HepG2 (cell line): ENCODE results near the gene SLC12A2. TPM values are rescaled to one million over a fixed set of nuclear protein-coding genes. Genes with fewer than 3 reads are reported as not detected.

Source experiments
- ATAC-seq: fragments of 200-7000 bp; cut with Tn5 transposase; 3 replicates; pipeline ENCODE4 v1.9.1; 2020; ENCODE audit warnings: mild to moderate bottlenecking, moderate library complexity
- BruUV-seq: library from RNA; stranded (reverse); fragments of 400-500 nt; replicated peaks from 2 replicates; lab custom pipeline; 2021; lab: Mats Ljungman, UMichigan
- CTCF ChIA-PET: fragments of 300-600 bp; formaldehyde crosslinking; extraction: SDS; loops from one replicate; lab custom pipeline; 2021; ENCODE audit warnings: low total read pairs, inconsistent platforms, low intra/inter-chr PET ratio; lab: Yijun Ruan, JAX
- POLR2A ChIA-PET: fragments of 350-600 bp; sonication (Branson Sonifier 250); formaldehyde crosslinking; loops from one replicate; lab custom pipeline; 2020; ENCODE audit warnings: antibody characterized with exemption, inconsistent platforms; lab: Yijun Ruan, JAX
- DNase-seq: peaks from one replicate; pipeline ENCODE4 v3.0.0-alpha.2; 2015; ENCODE audit warnings: low spot score
- FAIRE-seq: peaks from 3 replicates; lab custom pipeline; 2011; peaks lifted over from hg19 to GRCh38; lab: Jason Lieb, UNC
- H2AFZ ChIP-seq: one replicate; pipeline ENCODE4 v1.6.1; 2011; ENCODE audit warnings: low read length, inconsistent platforms
- H3K27ac ChIP-seq: fragments of 300-600 bp; 3 replicates; pipeline ENCODE4 v1.8.0; 2011; ENCODE audit warnings: mixed run types, mild to moderate bottlenecking, mixed read lengths, low read length, inconsistent platforms; ENCODE audit not compliant: insufficient read depth; ENCODE audit errors: extremely low read length
- H3K27me3 ChIP-seq, 2 experiments: fragments of 200-600 bp in 1 of 2; 2 replicates in 1 of 2; 3 replicates in 1 of 2; pipeline versions ENCODE4 v1.6.0 to v1.8.0; 2011; ENCODE audit warnings: low read length in 2 of 2, mild to moderate bottlenecking in 2 of 2, moderate library complexity in 2 of 2, inconsistent platforms in 1 of 2; ENCODE audit not compliant: insufficient read depth in 2 of 2, control insufficient read depth in 1 of 2
- H3K36me3 ChIP-seq, 2 experiments: fragments of 200-600 bp in 1 of 2; replicated peaks in 1 of 2; 2 replicates in 1 of 2; 3 replicates in 1 of 2; pipeline versions ENCODE4 v1.5.1 to v1.8.0; 2011; ENCODE audit warnings: low read length in 2 of 2, inconsistent platforms in 1 of 2; ENCODE audit not compliant: insufficient read depth in 2 of 2, control insufficient read depth in 1 of 2
- H3K4me1 ChIP-seq: 2 replicates; pipeline ENCODE4 v1.5.1; 2012; ENCODE audit warnings: low read length, inconsistent platforms; ENCODE audit not compliant: insufficient read depth
- H3K4me2 ChIP-seq: 2 replicates; pipeline ENCODE4 v1.6.0; 2011; ENCODE audit warnings: low read depth, low read length, inconsistent platforms
- H3K4me3 ChIP-seq, 3 experiments: fragments of 200-600 bp in 1 of 3; sonication (generic), shearing (Covaris generic) in 1 of 3; replicated peaks in 1 of 3; 2 replicates each; pipeline ENCODE4 v1.5.1; 2011 to 2016; ENCODE audit warnings: low read length in 3 of 3, inconsistent platforms in 2 of 3, low read depth in 2 of 3, mild to moderate bottlenecking in 2 of 3, control low read depth in 1 of 3, mixed read lengths in 1 of 3; ENCODE audit not compliant: insufficient read depth in 1 of 3
- H3K79me2 ChIP-seq: one replicate; pipeline ENCODE4 v1.6.1; 2011; ENCODE audit warnings: low read length, inconsistent platforms; ENCODE audit not compliant: insufficient read depth
- H3K9ac ChIP-seq: 2 replicates; pipeline ENCODE4 v1.6.0; 2011; ENCODE audit warnings: mild to moderate bottlenecking, low read depth, low read length, inconsistent platforms; ENCODE audit not compliant: insufficient read depth
- H3K9me3 ChIP-seq: 2 replicates; pipeline ENCODE4 v1.5.1; 2012; ENCODE audit warnings: mild to moderate bottlenecking, low read length
- H4K20me1 ChIP-seq: 2 replicates; pipeline ENCODE4 v1.6.0; 2011; ENCODE audit warnings: inconsistent platforms, mild to moderate bottlenecking, low read length, moderate library complexity; ENCODE audit not compliant: insufficient read depth
- ATF6 ChIP-seq: sonication (generic); formaldehyde crosslinking; conservative IDR thresholded peaks from 2 replicates; pipeline ENCODE4 v1.4.0; 2020; ENCODE audit warnings: missing genetic modification reagents
- BORCS8-MEF2B ChIP-seq: sonication (generic); formaldehyde crosslinking; IDR thresholded peaks from 2 replicates; pipeline ENCODE4 v1.8.0; 2022; ENCODE audit warnings: mild to moderate bottlenecking, missing genetic modification reagents
- BRCA1 ChIP-seq: sonication (generic); formaldehyde crosslinking; IDR thresholded peaks from 2 replicates; pipeline ENCODE4 v1.4.0; 2020; ENCODE audit warnings: missing genetic modification reagents
- CREB1 ChIP-seq, 2 experiments: fragments of 450-650 bp in 1 of 2; IDR thresholded peaks; 2 replicates each; pipeline ENCODE4 v1.6.1; 2016 to 2017; ENCODE audit warnings: control low read depth in 1 of 2, mild to moderate bottlenecking in 1 of 2, missing compliant biosample characterization in 1 of 2, missing genetic modification characterization in 1 of 2
- DNMT1 ChIP-seq: sonication (generic); formaldehyde crosslinking; IDR thresholded peaks from 2 replicates; pipeline ENCODE4 v1.5.1; 2020; ENCODE audit warnings: mild to moderate bottlenecking, missing genetic modification reagents
- EED ChIP-seq: sonication (generic); formaldehyde crosslinking; IDR thresholded peaks from 2 replicates; pipeline ENCODE4 v1.5.0; 2020; ENCODE audit warnings: mild to moderate bottlenecking, missing genetic modification reagents
- FOXA1 ChIP-seq, 2 experiments: fragments of 450-650 bp in 1 of 2; sonication (generic) in 1 of 2; formaldehyde crosslinking in 1 of 2; IDR thresholded peaks; 2 replicates each; pipeline versions ENCODE4 v1.4.0 to v1.6.1; 2016 to 2020; ENCODE audit warnings: missing genetic modification reagents in 1 of 2
- GZF1 ChIP-seq: sonication (generic); formaldehyde crosslinking; IDR thresholded peaks from 2 replicates; pipeline ENCODE4 v1.5.1; 2020; ENCODE audit warnings: mild to moderate bottlenecking, missing genetic modification reagents
- IKZF5 ChIP-seq: IDR thresholded peaks from 2 replicates; pipeline ENCODE4 v1.6.1; 2018; ENCODE audit warnings: missing genetic modification reagents, mild to moderate bottlenecking, missing compliant biosample characterization
- MTERF4 ChIP-seq: sonication (generic); formaldehyde crosslinking; IDR thresholded peaks from 2 replicates; pipeline ENCODE4 v1.8.0; 2023; ENCODE audit warnings: mild to moderate bottlenecking, missing genetic modification reagents
- REPIN1 ChIP-seq: sonication (generic); formaldehyde crosslinking; IDR thresholded peaks from 2 replicates; pipeline ENCODE4 v1.8.0; 2022; ENCODE audit warnings: missing genetic modification reagents, low read depth, mild to moderate bottlenecking, borderline replicate concordance
- TAF15 ChIP-seq: fragments of 200-400 bp; formaldehyde crosslinking; IDR thresholded peaks from one replicate; pipeline ENCODE4 v1.6.1; 2018; ENCODE audit warnings: mild to moderate bottlenecking, low read depth, low read length; ENCODE audit not compliant: poor library complexity, severe bottlenecking
- THRA ChIP-seq: sonication (generic); formaldehyde crosslinking; IDR thresholded peaks from 2 replicates; pipeline ENCODE4 v1.4.0; 2020; ENCODE audit warnings: missing genetic modification reagents, borderline replicate concordance
- ZNF546 ChIP-seq: sonication (generic); formaldehyde crosslinking; conservative IDR thresholded peaks from 2 replicates; pipeline ENCODE4 v1.8.1; 2023; ENCODE audit warnings: mild to moderate bottlenecking, missing genetic modification reagents
- ZNF775 ChIP-seq: sonication (generic); formaldehyde crosslinking; IDR thresholded peaks from 2 replicates; pipeline ENCODE4 v1.4.0; 2020; ENCODE audit warnings: missing genetic modification reagents, mild to moderate bottlenecking, moderate library complexity, borderline replicate concordance
- ZNF781 ChIP-seq: sonication (generic); formaldehyde crosslinking; IDR thresholded peaks from 2 replicates; pipeline ENCODE4 v1.5.1; 2020; ENCODE audit warnings: borderline replicate concordance, mild to moderate bottlenecking, missing genetic modification reagents; ENCODE audit errors: not compliant biosample characterization
- ZSCAN22 ChIP-seq: sonication (generic); formaldehyde crosslinking; IDR thresholded peaks from 2 replicates; pipeline ENCODE4 v1.4.0; 2020; ENCODE audit warnings: mild to moderate bottlenecking, missing genetic modification reagents
- WGBS: methylation state at CpG from one replicate; pipeline ENCODE4 v1.1.6; 2017; ENCODE audit warnings: low lambda C conversion rate; 5-methylcytosine and 5-hydroxymethylcytosine counted together
- in situ Hi-C: cut with HindIII; loops from 2 replicates; pipeline ENCODE4 v1.10.0; 2017; ENCODE audit warnings: low pct_unique_long_range_greater_than_20kb; ENCODE audit not compliant: extremely low pct_ligation_motif_present
- intact Hi-C: fragments of 100-400 bp; cut with micrococcal nuclease; formaldehyde crosslinking; loops from one replicate; pipeline ENCODE4 v1.10.0; 2022; ENCODE audit not compliant: unreplicated experiment
- polyA plus RNA-seq, 8 experiments: library from polyadenylated mRNA; depleted of rRNA in 3 of 8; stranded (reverse) in 7 of 8; unstranded in 1 of 8; fragments of >200 nt; fragmentation: Illumina TruSeq in 4 of 8; extraction: Trizol in 4 of 8; gene quantifications; 2 replicates each; pipeline versions ENCODE4 v1.2.1 to v1.2.3, GENCODE V29; 2011 to 2016; ENCODE audit warnings: low read depth in 4 of 8, missing spikeins in 1 of 8, mixed read lengths in 1 of 8; ENCODE audit not compliant: insufficient read depth in 1 of 8
- total RNA-seq, 5 experiments: library from RNA; depleted of rRNA; stranded (reverse); fragments of >200 nt; fragmentation: Illumina TruSeq; extraction: Trizol; gene quantifications; 2 replicates each; pipeline ENCODE4 v1.2.3, GENCODE V29; 2016; ENCODE audit warnings: low read depth in 1 of 5

SLC12A2 gene
- total and polyA plus RNA-seq, 2 of the 13 experiments (the other 11 are each of a cell fraction or from before 2014, with no cell fraction given), result 4.0 to 9.7 TPM

GRCh38 chr5:128172102-128172501 is 88.5 kb downstream of the SLC12A2 start (continued):
- TF ChIP-seq THRA (CRISPR knock-in tag) (no peak), BRCA1 (CRISPR knock-in tag) (no peak), ZNF546 (CRISPR knock-in tag) (no peak), EED (CRISPR knock-in tag) (no peak), IKZF5 (CRISPR knock-in tag) (no peak), FOXA1 (IDR thresholded peaks at IDR 0.05) (no peak), FOXA1 (CRISPR knock-in tag; IDR thresholded peaks at IDR 0.05) (no peak), ZSCAN22 (CRISPR knock-in tag) (no peak), ZNF781 (CRISPR knock-in tag) (no peak), DNMT1 (CRISPR knock-in tag) (no peak)

- no peak for ATAC-seq
- Histone ChIP-seq H3K4me2 (no peak overlapping the region), H3K4me3 (no peak overlapping the region), H3K4me1 (no peaks in the 10 kb centered on the region), H2AFZ (no peak overlapping the region), H3K9ac (no peak overlapping the region), H3K79me2 (no peaks in the 10 kb centered on the region), H3K9me3 (no peaks in the 10 kb centered on the region), H3K27ac (no peak overlapping the region), H3K36me3 (no peaks in the 10 kb centered on the region), H3K27me3 (no peaks in the 10 kb centered on the region), H4K20me1 (no peaks in the 10 kb centered on the region)
- ChIA-PET POLR2A (no interaction called here), CTCF (no interaction called here)
- intact Hi-C loops (no loop called here), in situ Hi-C loops (no loop called here)
- no peak for FAIRE-seq
- 71% methylated on average over 2 of the region's 2 CpGs for WGBS
- BruUV-seq, result no TSS peak
- DNase-seq, result no peak
- TF ChIP-seq BORCS8-MEF2B (CRISPR knock-in tag) (no peak), GZF1 (CRISPR knock-in tag) (no peak), REPIN1 (no peak), ATF6 (CRISPR knock-in tag) (no peak), ZNF775 (CRISPR knock-in tag) (no peak), MTERF4 (CRISPR knock-in tag) (no peak), CREB1 (IDR thresholded peaks at IDR 0.05) (no peak), CREB1 (CRISPR knock-in tag; IDR thresholded peaks at IDR 0.05) (no peak), TAF15 (no peak)
Observed at GRCh38 chr5:128174951-128175350, 91.4 kb downstream of the SLC12A2 start.
